ENCODE results near the gene CRB3. TPM values are rescaled to one million over a fixed set of nuclear protein-coding genes. Genes with fewer than 3 reads are reported as not detected.

Gene CRB3
- total and polyA plus RNA-seq, 2 of the 4 experiments (the other 2 are of a cell fraction), result not detected

DNA sequence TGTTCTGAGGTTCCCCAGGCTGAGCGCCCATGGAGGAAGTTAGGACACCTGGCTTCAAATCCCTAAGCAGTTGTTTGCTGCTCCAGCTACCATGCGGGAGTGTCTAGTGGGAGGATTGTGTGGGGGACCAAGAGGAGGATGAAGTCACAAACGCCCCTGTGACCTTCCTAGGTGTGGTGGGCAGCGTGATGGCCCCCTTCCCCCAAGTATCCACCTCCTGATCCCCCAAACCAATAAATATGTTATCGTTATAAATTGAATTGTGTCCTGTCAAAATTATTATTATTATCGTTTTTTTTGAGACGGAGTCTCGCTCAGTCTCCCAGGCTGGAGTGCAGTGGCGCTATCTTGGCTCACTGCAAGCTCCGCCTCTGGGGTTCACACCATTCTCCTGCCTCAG is 30.4 kb upstream of the CRB3 start, which contains the start of gene SLC25A41:
Gene SLC25A41, minus strand, starts transcription at position 101 of the 400 bp plus-strand sequence. Its CDS starts 70 bp downstream, at position 31.
- Histone ChIP-seq H2BK15ac (ENCODE audit: low read depth, low read length) (no peak within 1 kb of the TSS), H3K27me3 (ENCODE audit: control insufficient read depth, insufficient read depth, low read length) (peaks cover 8% of the 10 kb centered on the region; the same call in 1 of the 2 replicates), H3K4ac (ENCODE audit: low read depth, low read length) (no peak within 1 kb of the TSS), H2BK120ac (ENCODE audit: low read depth, low read length) (no peak within 1 kb of the TSS), H3K9me3 (ENCODE audit: control insufficient read depth, insufficient read depth, low read length) (no peaks in the 10 kb centered on the region), H3K4me3 (ENCODE audit: insufficient read depth, low read depth, low read length) (no peak within 1 kb of the TSS), H3K4me1 (ENCODE audit: control insufficient read depth, insufficient read depth, low read length) (no peaks in the 10 kb centered on the region), H4K20me1 (ENCODE audit: insufficient read depth, low read length) (no peaks in the 10 kb centered on the region), H3K27ac (ENCODE audit: insufficient read depth, low read length) (no peak within 1 kb of the TSS), H3K14ac (replicated peaks; ENCODE audit: low read depth, low read length) (no peak within 1 kb of the TSS), H4K91ac (ENCODE audit: insufficient read depth, low read depth, low read length) (no peak within 1 kb of the TSS), H3K56ac (ENCODE audit: extremely low read depth, insufficient read depth, low read length) (no peak within 1 kb of the TSS), H3K4me2 (ENCODE audit: low read depth, low read length) (no peak within 1 kb of the TSS), H3K9ac (ENCODE audit: low read depth, low read length) (no peak within 1 kb of the TSS), H2BK20ac (ENCODE audit: low read depth, low read length) (no peak within 1 kb of the TSS), H2BK5ac (ENCODE audit: low read depth, low read length, poor library complexity, severe bottlenecking) (no peak within 1 kb of the TSS), H3K36me3 (ENCODE audit: control insufficient read depth, insufficient read depth, low read length) (no peaks in the 10 kb centered on the region), H3K23ac (ENCODE audit: low read depth, low read length) (no peak within 1 kb of the TSS), H4K8ac (ENCODE audit: low read depth in 2 of 2, low read length in 2 of 2) (no peak within 1 kb of the TSS), H2AFZ (replicated peaks; ENCODE audit: low read length, poor library complexity) (no peak within 1 kb of the TSS), H3K9me1 (ENCODE audit: insufficient read depth, low read length) (no peaks in the 10 kb centered on the region), H2AK9ac (replicated peaks; ENCODE audit: low read depth, low read length, poor library complexity) (no peak within 1 kb of the TSS), H4K5ac (ENCODE audit: low read depth, low read length) (no peak within 1 kb of the TSS), H3K18ac (ENCODE audit: low read depth, low read length) (no peak within 1 kb of the TSS), H2AK5ac (ENCODE audit: low read depth, low read length) (no peak within 1 kb of the TSS), H3K79me1 (ENCODE audit: low read depth in 1 of 2, low read length in 2 of 2) (no peaks in the 10 kb centered on the region)
- ATAC-seq (ENCODE audit: low read depth) (no peak), DNase-seq (no peak)
- WGBS, 2 experiments (ENCODE audit: extremely low coverage in 2 of 2, insufficient read length in 1 of 2), result 100% methylated on average over 4 of the region's 10 CpGs; no CpG with 5 or more reads in 1 of the 2 experiments
- dilution Hi-C loops (cut with HindIII; ENCODE audit: low sequenced_read_pairs, unreplicated experiment), result no loop called here
- intact Hi-C loops (cut with micrococcal nuclease), result no loop called here
- in situ Hi-C loops (cut with MboI; ENCODE audit: low sequenced_read_pairs), result no loop called here
- ChIA-PET CTCF (no interaction called here), POLR2A (ENCODE audit: unreplicated experiment) (no interaction called here)
- TF ChIP-seq, protein P1, sequence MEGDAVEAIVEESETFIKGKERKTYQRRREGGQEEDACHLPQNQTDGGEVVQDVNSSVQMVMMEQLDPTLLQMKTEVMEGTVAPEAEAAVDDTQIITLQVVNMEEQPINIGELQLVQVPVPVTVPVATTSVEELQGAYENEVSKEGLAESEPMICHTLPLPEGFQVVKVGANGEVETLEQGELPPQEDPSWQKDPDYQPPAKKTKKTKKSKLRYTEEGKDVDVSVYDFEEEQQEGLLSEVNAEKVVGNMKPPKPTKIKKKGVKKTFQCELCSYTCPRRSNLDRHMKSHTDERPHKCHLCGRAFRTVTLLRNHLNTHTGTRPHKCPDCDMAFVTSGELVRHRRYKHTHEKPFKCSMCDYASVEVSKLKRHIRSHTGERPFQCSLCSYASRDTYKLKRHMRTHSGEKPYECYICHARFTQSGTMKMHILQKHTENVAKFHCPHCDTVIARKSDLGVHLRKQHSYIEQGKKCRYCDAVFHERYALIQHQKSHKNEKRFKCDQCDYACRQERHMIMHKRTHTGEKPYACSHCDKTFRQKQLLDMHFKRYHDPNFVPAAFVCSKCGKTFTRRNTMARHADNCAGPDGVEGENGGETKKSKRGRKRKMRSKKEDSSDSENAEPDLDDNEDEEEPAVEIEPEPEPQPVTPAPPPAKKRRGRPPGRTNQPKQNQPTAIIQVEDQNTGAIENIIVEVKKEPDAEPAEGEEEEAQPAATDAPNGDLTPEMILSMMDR (conservative IDR thresholded peaks at IDR 0.05; ENCODE audit: low read depth, low read length), result no peak
- TF ChIP-seq RAD21 (IDR thresholded peaks at IDR 0.05; ENCODE audit: low read length), result no peak
- TF ChIP-seq MAFK (IDR thresholded peaks at IDR 0.05; ENCODE audit: low read depth, low read length), result no peak
- no peak for TF ChIP-seq RFX5 (IDR thresholded peaks at IDR 0.05; ENCODE audit: low read depth, low read length)
- BruUV-seq (replicated peaks), result no TSS peak
